HG02870 (cell line): ENCODE results near the gene NAP1L4.
"Not testable (repeated sequence)": the region's sequence is repeated elsewhere in the genome, so short reads cannot be mapped to it uniquely, and the experiment has no call there.

Experiments
- ATAC-seq: cut with Tn5 transposase; IDR thresholded peaks from one replicate; pipeline ENCODE4 v1.9.1; 2021; ENCODE audit warnings: mild to moderate bottlenecking, moderate library complexity; ENCODE audit not compliant: unreplicated experiment

NAP1L4 gene

DNA sequence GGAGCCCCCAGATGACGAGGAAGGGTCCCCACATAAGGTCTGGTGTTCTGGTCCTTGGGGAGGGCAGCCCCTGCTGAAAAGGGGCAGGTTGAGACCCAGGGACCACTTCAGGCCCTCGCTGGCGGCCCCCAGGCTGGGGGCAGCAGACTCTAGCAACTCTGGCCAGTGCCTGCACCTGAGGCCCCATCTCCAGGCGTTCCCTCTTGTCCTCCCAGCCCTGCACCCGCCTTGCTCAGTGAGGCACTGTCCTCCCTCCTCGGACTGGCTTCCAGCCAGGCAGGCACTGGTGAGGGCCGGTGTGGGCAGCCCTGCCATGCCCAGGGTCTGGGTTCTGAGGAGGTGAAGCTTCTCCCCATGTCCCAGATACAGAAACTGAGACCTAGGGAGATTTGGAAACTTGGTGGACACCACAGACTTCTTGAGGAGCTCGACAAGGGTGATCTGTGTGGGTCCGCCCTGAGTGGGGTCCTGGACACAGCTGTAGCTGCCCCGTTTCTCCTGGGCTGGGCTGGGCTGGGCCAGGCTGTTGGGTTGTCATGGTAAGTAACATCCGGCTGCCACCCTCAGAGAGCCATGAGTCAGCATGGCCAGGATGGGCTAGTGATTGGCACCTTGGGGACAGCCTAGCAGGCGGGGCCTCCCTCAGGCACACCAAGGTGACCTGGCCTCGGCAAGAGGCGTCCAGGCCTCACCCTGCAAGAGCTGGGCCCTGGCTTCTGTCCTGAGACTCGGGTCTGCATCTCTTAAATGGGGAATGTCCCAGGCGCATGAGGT, 51.8 kb downstream of the NAP1L4 start:
- no peak for ATAC-seq

GRCh38 chr11:2938458-2939418, 53.4 kb downstream of the NAP1L4 start:
- not testable (repeated sequence) for ATAC-seq

DNA sequence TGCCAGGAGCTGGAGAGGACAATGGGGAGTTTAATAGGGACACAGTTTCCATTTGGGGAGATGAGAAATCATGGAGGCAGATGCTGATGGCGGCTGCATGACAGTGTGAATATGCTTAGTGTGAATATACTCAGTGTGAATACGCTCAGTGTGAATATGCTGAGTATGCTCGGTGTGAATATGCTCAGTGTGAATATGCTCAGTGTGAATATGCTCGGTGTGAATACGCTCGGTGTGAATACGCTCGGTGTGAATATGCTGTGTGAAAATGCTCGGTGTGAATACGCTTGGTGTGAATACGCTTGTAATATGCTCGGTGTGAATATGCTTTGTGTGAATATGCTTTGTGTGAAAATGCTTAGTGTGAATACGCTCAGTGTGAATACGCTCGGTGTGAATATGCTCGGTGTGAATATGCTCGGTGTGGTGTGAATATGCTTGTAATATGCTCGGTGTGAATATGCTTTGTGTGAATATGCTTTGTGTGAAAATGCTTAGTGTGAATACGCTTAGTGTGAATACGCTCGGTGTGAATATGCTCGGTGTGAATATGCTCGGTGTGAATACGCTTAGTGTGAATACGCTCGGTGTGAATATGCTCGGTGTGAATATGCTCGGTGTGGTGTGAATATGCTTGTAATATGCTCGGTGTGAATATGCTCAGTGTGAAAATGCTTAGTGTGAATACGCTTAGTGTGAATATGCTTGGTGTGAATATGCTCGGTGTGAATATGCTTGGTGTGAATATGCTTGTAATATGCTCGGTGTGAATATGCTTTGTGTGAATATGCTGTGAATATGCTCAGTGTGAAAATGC, 54.3 kb downstream of the NAP1L4 start:
- ATAC-seq = not testable (repeated sequence)

- no peak for ATAC-seq
Measured at GRCh38 chr11:2934611-2935239, 57.4 kb downstream of the NAP1L4 start.

GRCh38 chr11:2934021-2934550, 58.0 kb downstream of the NAP1L4 start:
- no peak for ATAC-seq

DNA sequence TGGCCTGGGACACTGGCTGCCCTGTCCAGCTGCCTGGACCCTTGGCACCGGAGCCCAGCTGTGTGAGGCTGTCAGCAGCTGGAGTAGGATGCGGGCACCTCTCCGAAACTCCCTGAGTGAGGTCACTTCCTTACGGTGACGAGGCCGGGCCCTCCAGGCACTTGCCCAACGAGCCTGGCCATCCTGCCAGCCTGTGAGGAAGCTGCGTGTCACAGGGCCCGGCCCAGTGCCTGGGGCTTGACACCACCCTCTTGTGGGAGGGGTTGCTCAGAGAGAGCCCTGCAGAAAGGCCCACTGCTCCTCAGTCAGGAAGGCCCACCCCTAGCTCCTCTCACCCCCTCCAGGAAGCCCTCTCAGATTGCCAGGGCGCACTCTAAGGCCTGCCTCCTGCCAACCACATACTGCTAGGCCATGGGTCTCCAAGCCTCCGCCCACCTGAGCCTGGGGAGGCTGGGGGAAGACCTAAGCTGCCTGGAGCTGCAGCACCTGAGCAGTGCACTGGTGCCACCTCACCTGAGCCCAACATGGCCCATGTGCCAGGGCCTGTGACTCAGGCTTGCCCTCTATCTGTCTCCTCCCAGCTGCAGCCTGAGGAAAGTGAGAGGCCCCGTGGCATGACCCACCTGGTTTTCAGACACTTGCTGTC, 58.6 kb downstream of the NAP1L4 start:
- ATAC-seq = no peak

- no peak for ATAC-seq
Measured at GRCh38 chr11:2932850-2933251, 59.3 kb downstream of the NAP1L4 start.

DNA sequence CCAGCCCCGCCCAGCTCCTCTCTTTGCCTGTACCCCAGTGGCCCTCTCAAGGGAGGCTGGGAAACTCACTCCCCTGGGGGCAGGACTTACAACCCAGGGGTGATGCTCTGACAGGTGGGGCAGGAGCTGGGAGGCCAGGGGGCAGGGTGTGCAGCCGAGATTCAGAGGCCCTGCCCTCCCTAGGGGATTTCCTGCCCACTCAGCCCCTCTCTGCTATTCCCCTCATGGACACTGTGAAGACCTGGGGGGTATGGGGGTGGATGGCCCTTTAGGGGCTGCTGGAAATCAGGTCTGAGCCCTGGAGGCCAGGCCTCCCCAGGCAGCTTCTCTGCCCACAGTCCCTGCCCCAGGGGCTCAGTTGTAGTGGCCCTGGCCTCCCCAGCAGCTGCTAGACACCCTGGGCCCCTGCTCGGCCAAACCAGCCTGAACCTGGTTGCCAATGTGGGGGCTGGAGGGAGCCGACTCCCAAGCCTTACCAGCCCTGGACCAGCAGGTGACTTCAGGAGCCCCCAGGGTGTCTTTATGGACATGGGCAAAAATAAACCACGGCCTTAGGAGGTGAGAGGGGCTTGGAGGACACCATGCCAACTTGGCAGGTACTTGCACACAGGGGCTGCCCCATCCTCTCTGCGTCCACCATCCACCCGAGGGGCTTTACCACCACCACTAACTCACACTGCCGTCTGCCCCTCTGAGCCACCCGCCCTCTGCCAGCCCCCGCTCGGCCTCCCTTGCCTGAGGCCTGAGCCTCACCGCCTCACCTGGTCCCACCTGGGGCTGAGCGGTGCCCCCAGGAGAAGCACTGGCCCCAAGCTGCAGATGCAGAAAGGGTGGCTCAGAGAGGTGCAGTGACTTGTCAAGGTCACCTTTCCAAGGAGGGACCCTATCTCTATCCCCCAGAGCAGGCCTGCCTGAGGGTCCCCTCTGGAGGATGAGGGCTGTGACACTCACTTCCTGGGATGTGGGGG, 60.1 kb downstream of the NAP1L4 start:
- no peak for ATAC-seq

DNA sequence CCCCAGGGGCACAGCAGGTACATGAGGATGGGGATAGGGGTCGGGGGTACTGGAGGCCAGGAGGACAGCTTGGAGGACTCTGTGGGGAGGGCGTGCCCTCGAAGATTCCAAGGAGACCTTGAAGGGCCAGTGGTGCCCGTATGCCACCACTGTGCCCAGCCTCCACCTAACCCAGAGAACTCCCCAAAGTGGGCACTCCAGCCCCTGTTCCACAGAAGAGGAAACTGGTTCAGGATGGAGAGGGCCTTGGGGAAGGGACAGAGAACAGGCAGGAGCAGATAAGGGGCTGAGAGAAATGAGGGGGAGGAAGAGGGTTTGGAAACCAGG, 60.7 kb downstream of the NAP1L4 start:
- ATAC-seq = no peak

GRCh38 chr11:2930704-2931419, 61.3 kb downstream of the NAP1L4 start:
- no peak for ATAC-seq

GRCh38 chr11:2929950-2930703, 62.0 kb downstream of the NAP1L4 start:
- no peak for ATAC-seq

DNA sequence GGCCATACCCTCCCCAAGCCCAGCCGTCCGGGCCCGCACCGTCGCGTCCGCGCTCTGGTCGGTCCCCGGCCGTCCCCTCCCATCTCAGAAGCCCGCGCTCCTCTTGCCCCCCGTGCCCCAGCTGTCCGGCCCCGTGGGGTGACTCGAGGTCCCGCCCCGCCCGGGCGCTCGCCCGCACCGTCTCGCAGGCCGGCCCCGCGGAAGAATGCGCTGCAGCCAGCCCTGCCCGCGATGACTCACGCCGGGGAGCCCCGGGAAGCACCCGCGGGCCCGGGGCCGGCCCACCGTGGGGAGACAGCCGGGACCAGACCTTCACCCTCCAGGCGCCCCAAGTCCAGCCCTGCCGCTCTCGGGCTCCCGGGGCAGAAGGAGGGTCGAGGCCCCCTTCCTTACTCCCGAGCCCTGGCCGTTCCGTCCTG, 62.6 kb downstream of the NAP1L4 start:
- ATAC-seq = no peak

DNA sequence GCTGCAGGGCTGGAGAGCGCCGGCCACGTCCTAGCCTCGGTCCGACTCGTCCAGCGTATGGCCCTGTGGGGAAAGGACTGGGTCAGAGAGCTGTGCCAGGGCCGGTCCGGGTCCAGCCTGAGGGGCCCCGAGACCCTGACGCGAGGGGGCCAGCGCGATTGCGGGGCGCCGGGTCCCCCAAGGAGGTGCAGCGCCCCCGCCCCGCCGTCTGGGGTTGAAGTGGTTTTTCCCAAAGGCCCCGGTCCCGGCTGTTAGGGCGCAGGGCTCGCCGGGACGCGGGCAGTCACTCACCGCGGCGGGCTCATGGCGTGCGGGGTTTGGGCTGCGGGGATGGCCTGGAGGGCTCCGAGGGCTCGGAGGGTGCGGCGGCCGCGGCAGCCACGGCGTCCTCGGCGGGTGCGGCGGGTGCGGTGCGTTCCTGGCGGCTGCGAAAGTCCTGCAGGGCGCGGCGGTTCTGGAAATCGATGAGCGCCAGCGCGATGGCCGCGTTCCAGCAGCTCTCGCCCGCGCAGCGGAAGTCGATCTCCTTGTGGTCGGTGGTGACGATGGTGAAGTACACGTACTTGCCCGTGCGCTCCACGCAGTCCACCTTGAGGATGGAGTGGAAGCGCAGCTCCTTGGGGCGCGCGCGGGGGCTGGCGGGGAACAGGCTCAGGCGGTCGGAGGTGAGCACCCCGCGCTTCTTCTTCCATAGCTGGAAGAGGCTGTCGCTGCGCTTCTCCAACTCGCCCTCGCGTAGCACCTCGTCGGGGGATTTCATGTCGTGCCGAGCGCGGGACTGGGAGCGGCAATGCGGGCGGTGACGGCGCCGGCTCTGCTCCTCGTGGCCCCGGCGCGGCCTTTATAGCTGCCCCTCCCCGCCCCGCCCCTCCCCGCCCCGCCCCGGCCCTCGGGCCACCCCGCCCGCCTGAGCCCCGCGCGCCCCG, 63.3 kb downstream of the NAP1L4 start, which contains the start of gene PHLDA2:
Gene PHLDA2, minus strand, starts transcription at position 816 of the 926 bp plus-strand sequence. Its CDS starts 56 bp downstream, at position 760.
- no peak for ATAC-seq

- no peak for ATAC-seq
Measured at GRCh38 chr11:2927851-2928604, 64.1 kb downstream of the NAP1L4 start.

- ATAC-seq = no peak
Measured at GRCh38 chr11:2927121-2927800, 64.9 kb downstream of the NAP1L4 start.
